DND-41 (cell line): ENCODE measurements around the gene ARHGAP9.
A peak's percentile ranks its signal among the peaks of the same experiment; 100 is the strongest.
"Not testable (repeated sequence)": the region's sequence is repeated elsewhere in the genome, so short reads cannot be mapped to it uniquely, and the experiment has no call there.

Source experiments
- ATAC-seq: fragments of 200-7000 bp; cut with Tn5 transposase; 3 replicates; pipeline ENCODE4 v1.9.1; 2021; ENCODE audit warnings: low read depth; ENCODE audit not compliant: insufficient read depth
- DNase-seq: peaks from one replicate; pipeline ENCODE4 v3.0.0-alpha.2; 2020
- H2AFZ ChIP-seq: 2 replicates; pipeline ENCODE4 v1.6.0; 2012; ENCODE audit warnings: low read depth, low read length
- H3K27ac ChIP-seq: 2 replicates; pipeline ENCODE4 v1.5.1; 2012; ENCODE audit warnings: low read length, inconsistent platforms
- H3K27me3 ChIP-seq: fragments of 200-600 bp; sonication (generic); 2 replicates; pipeline ENCODE4 v1.6.0; 2012; ENCODE audit warnings: low read length, mild to moderate bottlenecking, inconsistent platforms; ENCODE audit not compliant: insufficient read depth, poor library complexity
- H3K36me3 ChIP-seq: 2 replicates; pipeline ENCODE4 v1.5.1; 2012; ENCODE audit warnings: low read length, inconsistent platforms; ENCODE audit not compliant: insufficient read depth
- H3K4me1 ChIP-seq: 2 replicates; pipeline ENCODE4 v1.5.1; 2012; ENCODE audit warnings: mild to moderate bottlenecking, low read length; ENCODE audit not compliant: insufficient read depth
- H3K4me2 ChIP-seq: 2 replicates; pipeline ENCODE4 v1.6.0; 2012; ENCODE audit warnings: mild to moderate bottlenecking, moderate library complexity, low read length, inconsistent platforms; ENCODE audit not compliant: insufficient read depth
- H3K4me3 ChIP-seq, 2 experiments: fragments of 200-600 bp in 1 of 2; shearing (Covaris generic) in 1 of 2; 2 replicates each; pipeline ENCODE4 v1.5.1; 2012 to 2016; ENCODE audit warnings: inconsistent platforms in 2 of 2, low read length in 2 of 2, mild to moderate bottlenecking in 2 of 2, low read depth in 1 of 2, moderate library complexity in 1 of 2
- H3K79me2 ChIP-seq: 2 replicates; pipeline ENCODE4 v1.6.0; 2012; ENCODE audit warnings: low read length, inconsistent platforms; ENCODE audit not compliant: insufficient read depth
- H3K9ac ChIP-seq: 2 replicates; pipeline ENCODE4 v1.6.0; 2012; ENCODE audit warnings: low read depth, mild to moderate bottlenecking, inconsistent platforms, low read length, moderate library complexity
- H3K9me3 ChIP-seq: 2 replicates; pipeline ENCODE4 v1.5.1; 2012; ENCODE audit warnings: low read length, moderate library complexity, mild to moderate bottlenecking, inconsistent platforms; ENCODE audit not compliant: insufficient read depth, severe bottlenecking
- H4K20me1 ChIP-seq: 2 replicates; pipeline ENCODE4 v1.6.0; 2012; ENCODE audit warnings: low read length; ENCODE audit not compliant: insufficient read depth
- CTCF ChIP-seq: IDR thresholded peaks from 2 replicates; pipeline ENCODE4 v1.5.1; 2012; ENCODE audit warnings: borderline replicate concordance, low read length, moderate library complexity, mild to moderate bottlenecking; ENCODE audit not compliant: poor library complexity, severe bottlenecking; ENCODE audit errors: extremely low read depth
- EZH2 ChIP-seq: IDR thresholded peaks from 3 replicates; pipeline ENCODE4 v1.6.1; 2012; ENCODE audit warnings: borderline replicate concordance, low read depth, mild to moderate bottlenecking, moderate library complexity, low read length, inconsistent platforms; ENCODE audit not compliant: severe bottlenecking

ARHGAP9 gene

DNA sequence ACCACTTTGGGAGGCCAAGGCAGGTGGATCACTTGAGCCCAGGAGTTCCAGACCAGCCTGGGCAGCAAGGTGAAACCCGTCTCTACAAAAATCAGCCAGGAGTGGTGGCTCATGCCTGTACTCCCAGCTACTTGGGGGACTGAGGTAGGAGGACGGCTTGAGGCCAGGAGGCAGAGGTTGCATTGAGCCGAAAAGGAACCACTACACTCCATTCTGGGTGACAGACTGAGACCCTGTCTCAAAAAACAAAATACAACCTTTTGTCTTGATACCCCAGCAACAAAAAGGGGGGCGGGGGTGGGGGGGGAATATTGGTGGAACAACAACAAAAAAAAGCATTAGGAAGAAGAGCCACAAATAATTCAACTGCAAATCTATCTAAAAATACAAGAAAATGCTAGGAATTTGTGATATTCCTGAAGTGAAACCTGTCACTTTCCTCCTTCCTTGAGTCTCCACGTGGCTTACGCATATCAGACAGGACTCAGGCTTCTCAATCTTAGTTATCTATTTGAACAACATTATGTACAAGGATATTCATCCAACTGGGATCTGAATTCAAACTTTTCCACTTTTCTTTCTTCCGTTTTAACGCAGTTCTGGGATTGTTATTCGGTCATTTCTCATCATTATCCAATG lies 50.1 kb downstream of the ARHGAP9 start:
- ATAC-seq, result no peak
- no peak for DNase-seq

DNA sequence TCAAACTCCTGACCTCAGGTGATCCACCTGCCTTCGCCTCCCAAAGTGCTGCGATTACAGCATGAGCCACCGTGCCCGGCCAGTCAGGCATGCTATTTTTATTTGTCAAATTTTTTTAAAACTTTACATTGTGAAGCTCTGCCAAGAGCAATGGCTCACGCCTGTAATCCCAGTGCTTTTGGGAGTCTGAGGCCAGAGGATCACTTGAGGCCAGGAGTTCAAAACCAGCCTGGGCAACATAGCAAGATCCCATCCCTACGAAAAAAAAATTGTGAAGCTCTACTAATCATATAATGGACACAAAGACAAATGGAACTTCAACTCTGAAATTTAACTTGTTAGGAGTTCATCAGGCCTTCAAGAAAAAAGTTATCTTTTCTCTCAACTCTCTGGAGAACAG lies 50.7 kb downstream of the ARHGAP9 start:
- Histone ChIP-seq H3K36me3 (peaks cover 9% of the 10 kb centered on the region; the same call in 1 of the 2 replicates), H3K9me3 (no peaks in the 10 kb centered on the region), H3K27ac (no peak overlapping the region), H4K20me1 (no peaks in the 10 kb centered on the region), H3K79me2 (peaks cover 64% of the 10 kb centered on the region), H3K9ac (peak overlapping the region; percentile 87), H3K27me3 (no peaks in the 10 kb centered on the region), H3K4me3 (peak overlapping the region in 1 of 2 experiments; percentile 79; a peak in 2 of 4 replicates), H2AFZ (no peak overlapping the region), H3K4me2 (peak overlapping the region; percentile 94), H3K4me1 (peaks cover 27% of the 10 kb centered on the region)
- ATAC-seq (no peak), DNase-seq (no peak)
- no peak for TF ChIP-seq CTCF
- no peak for TF ChIP-seq EZH2

More for the DNA sequence above, 50.1 kb downstream of the ARHGAP9 start:
- TF ChIP-seq EZH2 (no peak), CTCF (no peak)
- Histone ChIP-seq H3K27me3 (no peaks in the 10 kb centered on the region), H4K20me1 (no peaks in the 10 kb centered on the region), H3K36me3 (peaks cover 7% of the 10 kb centered on the region; the same call in 1 of the 2 replicates), H3K79me2 (peaks cover 58% of the 10 kb centered on the region), H3K27ac (peak overlapping the region; percentile 95), H3K9ac (peak overlapping the region; percentile 87), H3K4me2 (peak overlapping the region; percentile 94), H3K4me3 (peak overlapping the region; percentile 69 to 79), H3K4me1 (peaks cover 27% of the 10 kb centered on the region), H3K9me3 (no peaks in the 10 kb centered on the region), H2AFZ (peak overlapping the region; percentile 75)

DNA sequence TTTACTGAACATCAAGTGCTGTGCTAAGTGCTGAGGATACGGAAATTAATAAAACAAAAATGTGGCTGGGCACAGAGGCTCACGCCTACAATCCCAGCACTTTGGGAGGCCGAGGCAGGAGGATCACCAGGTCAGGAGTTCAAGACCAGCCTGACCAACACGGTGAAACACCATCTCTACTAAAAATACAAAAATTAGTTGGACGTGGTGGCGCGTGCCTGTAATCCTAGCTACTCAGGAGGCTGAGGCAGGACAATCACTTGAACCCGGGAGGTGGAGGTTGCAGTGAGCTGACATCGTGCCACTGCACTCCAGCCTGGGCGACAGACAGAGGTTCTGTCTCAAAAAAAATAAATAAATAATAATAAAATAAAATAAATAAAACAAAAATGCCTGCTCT lies 52.7 kb downstream of the ARHGAP9 start:
- H3K27me3 ChIP-seq, H3K4me2 ChIP-seq, H3K9ac ChIP-seq, ATAC-seq, H3K4me3 ChIP-seq, H4K20me1 ChIP-seq, H3K9me3 ChIP-seq, DNase-seq, H2AFZ ChIP-seq, H3K27ac ChIP-seq: not testable (repeated sequence)
- Histone ChIP-seq H3K79me2 (peaks cover 78% of the 10 kb centered on the region), H3K36me3 (peaks cover 20% of the 10 kb centered on the region), H3K4me1 (peaks cover 22% of the 10 kb centered on the region)
